Neural progenitor cell (in vitro differentiated cells): ENCODE measurements around the gene AFG1L.

Experiments
- EZH2 ChIP-seq: fragments of 200-600 bp; sonication (generic); IDR thresholded peaks from 2 replicates; pipeline ENCODE4 v1.6.1; 2017; ENCODE audit warnings: antibody characterized with exemption, mild to moderate bottlenecking, moderate library complexity
- TF ChIP-seq, protein P1 (sequence below): fragments of 200-600 bp; sonication (generic); IDR thresholded peaks from 2 replicates; pipeline ENCODE4 v1.5.1; 2017; ENCODE audit warnings: antibody characterized with exemption, mild to moderate bottlenecking

- TF ChIP-seq, protein P1, sequence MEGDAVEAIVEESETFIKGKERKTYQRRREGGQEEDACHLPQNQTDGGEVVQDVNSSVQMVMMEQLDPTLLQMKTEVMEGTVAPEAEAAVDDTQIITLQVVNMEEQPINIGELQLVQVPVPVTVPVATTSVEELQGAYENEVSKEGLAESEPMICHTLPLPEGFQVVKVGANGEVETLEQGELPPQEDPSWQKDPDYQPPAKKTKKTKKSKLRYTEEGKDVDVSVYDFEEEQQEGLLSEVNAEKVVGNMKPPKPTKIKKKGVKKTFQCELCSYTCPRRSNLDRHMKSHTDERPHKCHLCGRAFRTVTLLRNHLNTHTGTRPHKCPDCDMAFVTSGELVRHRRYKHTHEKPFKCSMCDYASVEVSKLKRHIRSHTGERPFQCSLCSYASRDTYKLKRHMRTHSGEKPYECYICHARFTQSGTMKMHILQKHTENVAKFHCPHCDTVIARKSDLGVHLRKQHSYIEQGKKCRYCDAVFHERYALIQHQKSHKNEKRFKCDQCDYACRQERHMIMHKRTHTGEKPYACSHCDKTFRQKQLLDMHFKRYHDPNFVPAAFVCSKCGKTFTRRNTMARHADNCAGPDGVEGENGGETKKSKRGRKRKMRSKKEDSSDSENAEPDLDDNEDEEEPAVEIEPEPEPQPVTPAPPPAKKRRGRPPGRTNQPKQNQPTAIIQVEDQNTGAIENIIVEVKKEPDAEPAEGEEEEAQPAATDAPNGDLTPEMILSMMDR: no peak
- no peak for TF ChIP-seq EZH2
These were observed 42.8 kb upstream of the AFG1L start for GRCh38 chr6:108252055-108252454.
